Measurements from ENCODE around the gene PLEK2.

The PLEK2 gene

DNA sequence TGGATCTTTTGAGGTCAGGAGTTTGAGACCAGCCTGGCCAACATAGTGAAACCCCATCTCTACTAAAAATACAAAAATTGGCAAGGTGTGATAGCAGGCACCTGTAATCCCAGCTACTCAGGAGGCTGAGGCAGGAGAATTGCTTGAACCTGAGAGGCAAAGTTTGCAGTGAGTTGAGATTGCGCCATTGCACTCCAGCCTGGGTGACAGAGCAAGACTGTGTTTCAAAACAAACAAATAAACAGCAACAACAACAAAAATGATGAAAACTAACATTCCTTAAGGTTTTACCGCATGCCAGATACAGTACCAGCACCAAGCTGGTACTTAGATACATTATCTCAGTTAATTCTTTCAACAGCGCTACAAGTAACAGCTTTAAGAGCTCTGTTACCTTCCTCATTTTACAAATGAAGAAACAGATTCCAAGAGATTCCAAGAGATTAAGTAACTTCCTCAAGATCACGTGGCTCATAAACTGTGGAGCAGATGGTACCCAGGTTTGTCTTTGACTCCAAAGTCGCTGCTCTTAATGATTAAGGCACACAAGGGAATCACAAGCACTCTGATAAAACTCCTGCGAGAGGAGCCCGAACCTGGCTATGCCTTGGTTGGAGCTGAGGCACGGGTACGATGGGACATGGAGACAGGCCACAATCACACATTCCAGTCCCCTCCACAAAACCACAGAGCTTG is 17.7 kb upstream of the PLEK2 start:
- no peak overlapping the region for H3K4me2 ChIP-seq (ENCODE audit: low read length)
- no peak for TF ChIP-seq EZH2phosphoT487 (IDR thresholded peaks at IDR 0.05; ENCODE audit: borderline replicate concordance, low read length)
- no peak for TF ChIP-seq CTCF (IDR thresholded peaks at IDR 0.05; ENCODE audit: low read depth, low read length, poor library complexity, severe bottlenecking)

GRCh38 chr14:67428501-67429031 is 16.6 kb upstream of the PLEK2 start:
- TF ChIP-seq EZH2phosphoT487 (IDR thresholded peaks at IDR 0.05; ENCODE audit: borderline replicate concordance, low read length), result no peak
- TF ChIP-seq CTCF (IDR thresholded peaks at IDR 0.05; ENCODE audit: low read depth, low read length, poor library complexity, severe bottlenecking), result no peak
- Histone ChIP-seq H3K4me2 (ENCODE audit: low read length) (no peak overlapping the region), H3K4me1 (ENCODE audit: control insufficient read depth, low read length) (no peaks in the 10 kb centered on the region)

More for the DNA sequence above, 17.7 kb upstream of the PLEK2 start:
- no peaks in the 10 kb centered on the region for H3K79me2 ChIP-seq (ENCODE audit: control insufficient read depth, low read length)
- no peak overlapping the region for H3K4me3 ChIP-seq (ENCODE audit: low read length)
- no peaks in the 10 kb centered on the region for H3K9me2 ChIP-seq (replicated peaks; ENCODE audit: control insufficient read depth, low read length)
- no peaks in the 10 kb centered on the region for H3K4me1 ChIP-seq (ENCODE audit: control insufficient read depth, low read length)
- no peaks in the 10 kb centered on the region for H4K20me1 ChIP-seq (ENCODE audit: control insufficient read depth, insufficient read depth, low read depth, low read length)
- no peaks in the 10 kb centered on the region for H3K9me3 ChIP-seq (ENCODE audit: control insufficient read depth, insufficient read depth, low read length)
- no peaks in the 10 kb centered on the region for H3K36me3 ChIP-seq (ENCODE audit: control insufficient read depth, low read length)
- H3F3A ChIP-seq (ENCODE audit: control insufficient read depth, insufficient read depth), result no peaks in the 10 kb centered on the region
- H3K27ac ChIP-seq (ENCODE audit: low read depth, low read length), result no peak overlapping the region
- H3K27me3 ChIP-seq (ENCODE audit: control insufficient read depth, low read length), result peaks cover 21% of the 10 kb centered on the region

DNA sequence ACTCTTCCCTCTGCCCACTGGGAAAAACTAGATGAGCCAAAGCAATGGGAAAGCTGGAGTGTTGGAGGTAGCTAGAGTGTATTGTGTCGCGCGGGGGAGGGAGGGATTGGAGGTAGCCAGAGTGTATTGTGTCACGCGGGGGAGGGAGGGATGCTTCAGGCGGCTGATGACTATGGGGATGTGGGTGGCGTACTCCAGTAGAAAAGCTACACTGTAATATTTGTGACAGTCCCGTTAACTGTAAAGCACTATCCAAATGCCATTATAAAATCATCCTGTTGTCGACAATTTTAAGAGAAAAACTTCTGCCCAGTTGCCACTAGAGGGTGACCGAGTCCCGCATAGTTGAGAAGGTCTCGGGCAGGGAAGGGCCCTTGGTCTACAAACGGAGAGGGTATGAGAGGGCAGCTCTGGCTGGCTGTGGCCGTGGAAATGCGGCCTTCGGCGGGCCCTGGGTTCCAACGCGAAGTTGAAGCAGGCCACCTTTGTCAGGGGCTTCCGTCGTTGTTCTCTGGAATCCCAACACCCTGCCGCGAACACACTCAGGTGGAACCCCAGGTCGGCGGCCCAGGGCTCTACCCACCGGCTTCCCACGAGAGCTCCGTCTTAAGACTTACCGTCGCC is 15.1 kb upstream of the PLEK2 start:
- H3K4me2 ChIP-seq (ENCODE audit: low read length), result no peak overlapping the region
- TF ChIP-seq CTCF (IDR thresholded peaks at IDR 0.05; ENCODE audit: low read depth, low read length, poor library complexity, severe bottlenecking) (peak; percentile 71), EZH2phosphoT487 (IDR thresholded peaks at IDR 0.05; ENCODE audit: borderline replicate concordance, low read length) (no peak)
- no peak overlapping the region for H3K4me3 ChIP-seq (ENCODE audit: low read length)
- H3K9me2 ChIP-seq (replicated peaks; ENCODE audit: control insufficient read depth, low read length), result no peaks in the 10 kb centered on the region
- no peaks in the 10 kb centered on the region for H4K20me1 ChIP-seq (ENCODE audit: control insufficient read depth, insufficient read depth, low read depth, low read length)
- no peaks in the 10 kb centered on the region for H3K9me3 ChIP-seq (ENCODE audit: control insufficient read depth, insufficient read depth, low read length)
- no peaks in the 10 kb centered on the region for H3F3A ChIP-seq (ENCODE audit: control insufficient read depth, insufficient read depth)
- no peaks in the 10 kb centered on the region for H3K4me1 ChIP-seq (ENCODE audit: control insufficient read depth, low read length)
- no peak overlapping the region for H3K27ac ChIP-seq (ENCODE audit: low read depth, low read length)
- no peaks in the 10 kb centered on the region for H3K36me3 ChIP-seq (ENCODE audit: control insufficient read depth, low read length)
- H3K79me2 ChIP-seq (ENCODE audit: control insufficient read depth, low read length), result no peaks in the 10 kb centered on the region
- peaks cover 2% of the 10 kb centered on the region; the same call in 1 of the 2 replicates for H3K27me3 ChIP-seq (ENCODE audit: control insufficient read depth, low read length)

More at GRCh38 chr14:67428501-67429031, 16.6 kb upstream of the PLEK2 start:
- no peak overlapping the region for H3K27ac ChIP-seq (ENCODE audit: low read depth, low read length)
- H4K20me1 ChIP-seq (ENCODE audit: control insufficient read depth, insufficient read depth, low read depth, low read length), result no peaks in the 10 kb centered on the region
- no peaks in the 10 kb centered on the region for H3K9me2 ChIP-seq (replicated peaks; ENCODE audit: control insufficient read depth, low read length)
- no peaks in the 10 kb centered on the region for H3K36me3 ChIP-seq (ENCODE audit: control insufficient read depth, low read length)
- H3K9me3 ChIP-seq (ENCODE audit: control insufficient read depth, insufficient read depth, low read length), result no peaks in the 10 kb centered on the region
- no peaks in the 10 kb centered on the region for H3K79me2 ChIP-seq (ENCODE audit: control insufficient read depth, low read length)
- H3F3A ChIP-seq (ENCODE audit: control insufficient read depth, insufficient read depth), result no peaks in the 10 kb centered on the region
- H3K27me3 ChIP-seq (ENCODE audit: control insufficient read depth, low read length), result peaks cover 13% of the 10 kb centered on the region; the same call in 1 of the 2 replicates
- no peak overlapping the region for H3K4me3 ChIP-seq (ENCODE audit: low read length)

Measured in DOHH2 (cell line).